GM12878 (cell line): ENCODE results near the gene CTRB2.

ENCODE experiments used
- BACH1 ChIP-seq: fragments of 450-650 bp; IDR thresholded peaks from 2 replicates; pipeline ENCODE4 v1.6.1; 2017; ENCODE audit warnings: mild to moderate bottlenecking, borderline replicate concordance
- CREB1 ChIP-seq: IDR thresholded peaks from 2 replicates; pipeline ENCODE4 v1.6.1; 2012; ENCODE audit warnings: low read depth, mild to moderate bottlenecking, inconsistent platforms
- TF ChIP-seq, protein P1 (sequence below): fragments of 450-650 bp; IDR thresholded peaks from 2 replicates; pipeline ENCODE4 v1.6.1; 2016; ENCODE audit warnings: mild to moderate bottlenecking
- TF ChIP-seq, protein P2 (sequence below), 3 experiments: IDR thresholded peaks in 2 of 3; conservative IDR thresholded peaks in 1 of 3; 2 replicates each; pipeline ENCODE4 v1.5.1; 2011; ENCODE audit warnings: low read depth in 3 of 3, low read length in 3 of 3, mild to moderate bottlenecking in 3 of 3, control low read depth in 2 of 3, moderate library complexity in 2 of 3, inconsistent platforms in 1 of 3, mixed read lengths in 1 of 3; ENCODE audit not compliant: control insufficient read depth in 2 of 3, insufficient read depth in 1 of 3; ENCODE audit errors: extremely low read depth in 1 of 3

DNA sequence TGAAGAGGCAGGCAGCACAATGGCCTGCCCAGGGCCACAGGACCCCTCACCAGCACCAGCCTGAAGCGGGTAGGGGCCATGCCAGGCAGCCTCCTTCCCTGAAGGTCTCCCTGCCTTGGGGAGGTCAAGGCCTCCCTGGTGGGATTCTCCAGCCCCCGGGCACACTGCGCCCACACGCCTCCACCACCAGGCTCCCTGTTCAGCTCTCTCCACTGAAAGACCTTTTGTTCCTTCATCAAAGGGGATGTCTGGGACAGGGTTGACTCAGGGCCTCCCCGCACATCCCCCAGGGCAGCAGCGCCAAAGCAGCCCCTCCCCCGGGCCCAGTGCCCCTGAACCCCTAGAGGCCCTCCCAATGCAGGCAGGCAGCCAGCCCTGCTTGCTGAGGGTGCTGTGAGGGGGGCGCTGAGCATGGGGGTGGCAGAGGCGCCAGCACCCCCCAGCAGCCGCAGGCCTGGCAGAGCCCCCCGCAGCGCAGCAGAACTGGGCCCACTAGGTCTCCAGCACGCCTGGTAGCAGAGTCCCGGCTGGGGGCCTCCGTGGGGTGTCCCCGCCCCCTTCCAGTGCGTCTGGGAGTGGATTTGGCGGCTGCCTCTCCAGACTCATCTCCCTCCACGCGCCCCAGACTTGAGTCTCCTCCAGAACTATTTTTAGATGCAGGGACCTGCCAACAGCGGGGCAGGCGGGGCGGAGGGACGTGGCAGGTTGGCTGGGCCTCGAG is 31.3 kb upstream of the CTRB2 start:
- TF ChIP-seq, protein P1, sequence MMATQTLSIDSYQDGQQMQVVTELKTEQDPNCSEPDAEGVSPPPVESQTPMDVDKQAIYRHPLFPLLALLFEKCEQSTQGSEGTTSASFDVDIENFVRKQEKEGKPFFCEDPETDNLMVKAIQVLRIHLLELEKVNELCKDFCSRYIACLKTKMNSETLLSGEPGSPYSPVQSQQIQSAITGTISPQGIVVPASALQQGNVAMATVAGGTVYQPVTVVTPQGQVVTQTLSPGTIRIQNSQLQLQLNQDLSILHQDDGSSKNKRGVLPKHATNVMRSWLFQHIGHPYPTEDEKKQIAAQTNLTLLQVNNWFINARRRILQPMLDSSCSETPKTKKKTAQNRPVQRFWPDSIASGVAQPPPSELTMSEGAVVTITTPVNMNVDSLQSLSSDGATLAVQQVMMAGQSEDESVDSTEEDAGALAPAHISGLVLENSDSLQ: no peak
- TF ChIP-seq CREB1 (no peak), BACH1 (no peak)
- TF ChIP-seq, protein P2, sequence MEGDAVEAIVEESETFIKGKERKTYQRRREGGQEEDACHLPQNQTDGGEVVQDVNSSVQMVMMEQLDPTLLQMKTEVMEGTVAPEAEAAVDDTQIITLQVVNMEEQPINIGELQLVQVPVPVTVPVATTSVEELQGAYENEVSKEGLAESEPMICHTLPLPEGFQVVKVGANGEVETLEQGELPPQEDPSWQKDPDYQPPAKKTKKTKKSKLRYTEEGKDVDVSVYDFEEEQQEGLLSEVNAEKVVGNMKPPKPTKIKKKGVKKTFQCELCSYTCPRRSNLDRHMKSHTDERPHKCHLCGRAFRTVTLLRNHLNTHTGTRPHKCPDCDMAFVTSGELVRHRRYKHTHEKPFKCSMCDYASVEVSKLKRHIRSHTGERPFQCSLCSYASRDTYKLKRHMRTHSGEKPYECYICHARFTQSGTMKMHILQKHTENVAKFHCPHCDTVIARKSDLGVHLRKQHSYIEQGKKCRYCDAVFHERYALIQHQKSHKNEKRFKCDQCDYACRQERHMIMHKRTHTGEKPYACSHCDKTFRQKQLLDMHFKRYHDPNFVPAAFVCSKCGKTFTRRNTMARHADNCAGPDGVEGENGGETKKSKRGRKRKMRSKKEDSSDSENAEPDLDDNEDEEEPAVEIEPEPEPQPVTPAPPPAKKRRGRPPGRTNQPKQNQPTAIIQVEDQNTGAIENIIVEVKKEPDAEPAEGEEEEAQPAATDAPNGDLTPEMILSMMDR (IDR thresholded peaks at IDR 0.05 in 2 of 3, conservative IDR thresholded peaks at IDR 0.05 in 1 of 3; ENCODE audit: control insufficient read depth in 2 of 3, extremely low read depth in 1 of 3, insufficient read depth in 1 of 3, low read depth in 3 of 3, low read length in 3 of 3): no peak
